IMR-90 (cell line): Measurements from ENCODE around the gene TMEM238.

Experiments used
- CTCF ChIP-seq: conservative IDR thresholded peaks from 2 replicates; pipeline ENCODE4 v1.5.1; 2012; ENCODE audit warnings: mild to moderate bottlenecking, low read depth, low read length, improper control_type of control experiment
- RAD21 ChIP-seq: IDR thresholded peaks from 2 replicates; pipeline ENCODE4 v1.6.1; 2012; ENCODE audit warnings: low read length, improper control_type of control experiment
- RFX5 ChIP-seq: IDR thresholded peaks from 2 replicates; pipeline ENCODE4 v1.8.0; 2012; ENCODE audit warnings: low read depth, mild to moderate bottlenecking, low read length, moderate library complexity

GRCh38 chr19:55366790-55367189 is 17.3 kb downstream of the TMEM238 start:
- TF ChIP-seq RAD21 (no peak), CTCF (no peak), RFX5 (no peak)
